WTC11 (cell line): Measurements from ENCODE around the gene CD164L2. TPM values are rescaled to one million over a fixed set of nuclear protein-coding genes. Genes with fewer than 3 reads are reported as not detected.

Source experiments
- CTCF ChIP-seq: fragments of 200-600 bp; IDR thresholded peaks from 2 replicates; pipeline ENCODE4 v1.8.0; 2022; ENCODE audit warnings: antibody characterized with exemption
- ELF4 ChIP-seq: sonication (generic); formaldehyde crosslinking; IDR thresholded peaks from 2 replicates; pipeline ENCODE4 v1.8.1; 2022; ENCODE audit warnings: low read depth, mild to moderate bottlenecking, moderate library complexity, missing genetic modification reagents
- FOXJ3 ChIP-seq: sonication (generic); formaldehyde crosslinking; IDR thresholded peaks from 2 replicates; pipeline ENCODE4 v1.9.0; 2021; ENCODE audit warnings: missing genetic modification reagents, mild to moderate bottlenecking, borderline replicate concordance
- FOXP4 ChIP-seq: sonication (generic); formaldehyde crosslinking; IDR thresholded peaks from 2 replicates; pipeline ENCODE4 v1.8.0; 2022; ENCODE audit warnings: mild to moderate bottlenecking, missing genetic modification reagents
- GTF2I ChIP-seq: fragments of 250-450 bp; sonication (Bioruptor Pico); conservative IDR thresholded peaks from 2 replicates; pipeline ENCODE4 v1.4.0; 2021; ENCODE audit warnings: mild to moderate bottlenecking
- IRF1 ChIP-seq: sonication (generic); formaldehyde crosslinking; IDR thresholded peaks from 2 replicates; pipeline ENCODE4 v1.8.0; 2023; ENCODE audit warnings: missing genetic modification reagents
- IRF2 ChIP-seq: sonication (generic); formaldehyde crosslinking; IDR thresholded peaks from 2 replicates; pipeline ENCODE4 v1.8.0; 2022; ENCODE audit warnings: low read depth, missing genetic modification reagents, borderline replicate concordance
- JAZF1 ChIP-seq: fragments of 250-450 bp; sonication (Bioruptor Pico); IDR thresholded peaks from 2 replicates; pipeline ENCODE4 v1.9.0; 2021; ENCODE audit warnings: moderate library complexity, mild to moderate bottlenecking, inconsistent platforms
- JUN ChIP-seq: sonication (generic); formaldehyde crosslinking; IDR thresholded peaks from 2 replicates; pipeline ENCODE4 v1.8.0; 2023; ENCODE audit warnings: mild to moderate bottlenecking, missing genetic modification reagents
- MLX ChIP-seq: sonication (generic); formaldehyde crosslinking; IDR thresholded peaks from 2 replicates; pipeline ENCODE4 v1.8.1; 2023; ENCODE audit warnings: mild to moderate bottlenecking, missing genetic modification reagents, moderate library complexity
- NR1H2 ChIP-seq: sonication (generic); formaldehyde crosslinking; IDR thresholded peaks from 2 replicates; pipeline ENCODE4 v1.9.0; 2021; ENCODE audit warnings: mild to moderate bottlenecking, moderate library complexity, missing genetic modification reagents
- NR2C2 ChIP-seq: sonication (generic); formaldehyde crosslinking; IDR thresholded peaks from 2 replicates; pipeline ENCODE4 v1.8.0; 2022; ENCODE audit warnings: mild to moderate bottlenecking, missing genetic modification reagents
- ZBTB21 ChIP-seq: sonication (generic); formaldehyde crosslinking; IDR thresholded peaks from 2 replicates; pipeline ENCODE4 v1.8.1; 2023; ENCODE audit warnings: mild to moderate bottlenecking, missing genetic modification reagents, borderline replicate concordance
- ZNF232 ChIP-seq: sonication (generic); formaldehyde crosslinking; IDR thresholded peaks from 2 replicates; pipeline ENCODE4 v1.8.0; 2022; ENCODE audit warnings: mild to moderate bottlenecking, missing genetic modification reagents
- ZNF396 ChIP-seq: fragments of 250-450 bp; sonication (Bioruptor Pico); IDR thresholded peaks from 2 replicates; pipeline ENCODE4 v1.8.0; 2021; ENCODE audit warnings: mild to moderate bottlenecking, moderate library complexity, borderline replicate concordance
- ZNF416 ChIP-seq: fragments of 250-450 bp; sonication (Bioruptor Pico); IDR thresholded peaks from 2 replicates; pipeline ENCODE4 v1.9.0; 2021; ENCODE audit warnings: mild to moderate bottlenecking, inconsistent platforms
- ZNF425 ChIP-seq: fragments of 250-450 bp; sonication (Bioruptor Pico); conservative IDR thresholded peaks from 2 replicates; pipeline ENCODE4 v1.9.0; 2021; ENCODE audit warnings: mild to moderate bottlenecking
- ZNF532 ChIP-seq: fragments of 250-450 bp; sonication (Bioruptor Pico); IDR thresholded peaks from 2 replicates; pipeline ENCODE4 v1.9.0; 2021; ENCODE audit warnings: mild to moderate bottlenecking, borderline replicate concordance
- ZSCAN18 ChIP-seq: fragments of 250-450 bp; sonication (Bioruptor Pico); IDR thresholded peaks from 2 replicates; pipeline ENCODE4 v2.1.2; 2022; ENCODE audit warnings: mild to moderate bottlenecking, moderate library complexity
- total RNA-seq: library from RNA; stranded (reverse); gene quantifications from 3 replicates; pipeline ENCODE4 v1.2.3, GENCODE V29; 2021

CD164L2 gene
- total RNA-seq, 1 experiment from 2014 or later: 5.5 TPM

GRCh38 chr1:27392096-27392777 is 9.1 kb upstream of the CD164L2 start, which contains the start of gene GPR3 (continued):
- TF ChIP-seq ZNF425 (CRISPR knock-in tag): no peak
- no peak for TF ChIP-seq ZNF532 (CRISPR knock-in tag)
- 0 out of 2 replicates have a peak, but pooled peaks have one; percentile 62 for TF ChIP-seq ZNF232
- 0 out of 2 replicates have a peak, but pooled peaks have one; percentile 55 for TF ChIP-seq ZBTB21 (CRISPR knock-in tag)
- no peak for TF ChIP-seq ZSCAN18 (CRISPR knock-in tag)
- TF ChIP-seq NR1H2 (CRISPR knock-in tag): no peak
- TF ChIP-seq NR2C2: no peak
- TF ChIP-seq FOXJ3: no peak
- no peak for TF ChIP-seq MLX
- TF ChIP-seq JUN: no peak
- TF ChIP-seq IRF2 (CRISPR knock-in tag): no peak
- TF ChIP-seq ZNF416 (CRISPR knock-in tag): no peak
- TF ChIP-seq ELF4 (CRISPR knock-in tag): no peak
- TF ChIP-seq JAZF1 (CRISPR knock-in tag): no peak
- no peak for TF ChIP-seq IRF1 (CRISPR knock-in tag)
- TF ChIP-seq FOXP4 (CRISPR knock-in tag): no peak
- TF ChIP-seq CTCF: peak; percentile 20; the same call in 1 of the 2 replicates
- no peak for TF ChIP-seq ZNF396
- no peak for TF ChIP-seq GTF2I (CRISPR knock-in tag)
